HepG2 (cell line): ENCODE measurements around the gene PARP3. TPM values are rescaled to one million over a fixed set of nuclear protein-coding genes. Genes with fewer than 3 reads are reported as not detected.

ENCODE experiments used
- AGO2 ChIP-seq: fragments of 200-400 bp; formaldehyde crosslinking; optimal IDR thresholded peaks from 2 replicates; pipeline ENCODE3; 2017; ENCODE audit warnings: mild to moderate bottlenecking, low read depth, low read length, moderate library complexity
- ASH2L ChIP-seq: fragments of 300-600, 200-600 bp; sonication (generic); IDR thresholded peaks from 2 replicates; pipeline ENCODE4 v1.7.0; 2017; ENCODE audit warnings: low read depth, mild to moderate bottlenecking, moderate library complexity, mixed read lengths, low read length; ENCODE audit not compliant: insufficient read length
- ATF2 ChIP-seq: sonication (generic); formaldehyde crosslinking; IDR thresholded peaks from 2 replicates; pipeline ENCODE4 v1.4.0; 2020; ENCODE audit warnings: missing genetic modification reagents
- ATF6 ChIP-seq: sonication (generic); formaldehyde crosslinking; conservative IDR thresholded peaks from 2 replicates; pipeline ENCODE4 v1.4.0; 2020; ENCODE audit warnings: missing genetic modification reagents
- CC2D1A ChIP-seq: sonication (generic); formaldehyde crosslinking; IDR thresholded peaks from 2 replicates; pipeline ENCODE4 v1.8.1; 2023; ENCODE audit warnings: mild to moderate bottlenecking, missing genetic modification reagents
- GZF1 ChIP-seq: sonication (generic); formaldehyde crosslinking; IDR thresholded peaks from 2 replicates; pipeline ENCODE4 v1.5.1; 2020; ENCODE audit warnings: mild to moderate bottlenecking, missing genetic modification reagents
- HNF4G ChIP-seq, 2 experiments: sonication (generic) in 1 of 2; formaldehyde crosslinking in 1 of 2; IDR thresholded peaks; 2 replicates each; pipeline versions ENCODE4 v1.4.0 to v1.6.1; 2011 to 2020; ENCODE audit warnings: borderline replicate concordance in 2 of 2, low read depth in 2 of 2, mild to moderate bottlenecking in 2 of 2, low read length in 1 of 2, missing genetic modification reagents in 1 of 2, moderate library complexity in 1 of 2
- HOXD1 ChIP-seq: sonication (generic); formaldehyde crosslinking; IDR thresholded peaks from 2 replicates; pipeline ENCODE4 v1.5.0; 2020; ENCODE audit warnings: missing genetic modification reagents
- KAT7 ChIP-seq: IDR thresholded peaks from 2 replicates; pipeline ENCODE4 v1.6.1; 2018; ENCODE audit warnings: borderline replicate concordance, missing compliant biosample characterization
- MEF2D ChIP-seq: sonication (generic); formaldehyde crosslinking; IDR thresholded peaks from 2 replicates; pipeline ENCODE4 v1.5.1; 2020; ENCODE audit warnings: mild to moderate bottlenecking, missing genetic modification reagents
- SOX13 ChIP-seq, 3 experiments: fragments of 450-650 bp in 1 of 3; sonication (generic) in 1 of 3; formaldehyde crosslinking in 1 of 3; IDR thresholded peaks in 2 of 3; conservative IDR thresholded peaks in 1 of 3; 2 replicates each; pipeline versions ENCODE4 v1.5.0 to v1.6.1; 2016 to 2020; ENCODE audit warnings: antibody characterized with exemption in 1 of 3, mild to moderate bottlenecking in 1 of 3, missing compliant biosample characterization in 1 of 3, missing genetic modification reagents in 1 of 3, moderate library complexity in 1 of 3
- TRIM24 ChIP-seq: sonication (generic); formaldehyde crosslinking; IDR thresholded peaks from 2 replicates; pipeline ENCODE4 v1.8.0; 2022; ENCODE audit warnings: mild to moderate bottlenecking, missing genetic modification reagents
- YY1 ChIP-seq: IDR thresholded peaks from 2 replicates; pipeline ENCODE4 v1.6.1; 2011; ENCODE audit warnings: low read length, low read depth, moderate library complexity, mild to moderate bottlenecking; ENCODE audit not compliant: insufficient read depth, insufficient replicate concordance
- ZBTB46 ChIP-seq: sonication (generic); formaldehyde crosslinking; IDR thresholded peaks from 2 replicates; pipeline ENCODE4 v1.4.0; 2020; ENCODE audit warnings: mild to moderate bottlenecking, missing genetic modification reagents, borderline replicate concordance
- ZNF570 ChIP-seq: sonication (generic); formaldehyde crosslinking; IDR thresholded peaks from 2 replicates; pipeline ENCODE4 v1.4.0; 2020; ENCODE audit warnings: mild to moderate bottlenecking, missing genetic modification reagents, borderline replicate concordance
- ZNF607 ChIP-seq: sonication (generic); formaldehyde crosslinking; IDR thresholded peaks from 2 replicates; pipeline ENCODE4 v1.5.1; 2020; ENCODE audit warnings: missing genetic modification reagents, mild to moderate bottlenecking, borderline replicate concordance
- ZNF678 ChIP-seq: sonication (generic); formaldehyde crosslinking; IDR thresholded peaks from 2 replicates; pipeline ENCODE4 v1.4.0; 2020; ENCODE audit warnings: mild to moderate bottlenecking, missing genetic modification reagents
- ZNF740 ChIP-seq: sonication (generic); formaldehyde crosslinking; IDR thresholded peaks from 2 replicates; pipeline ENCODE4 v1.4.0; 2020; ENCODE audit warnings: missing genetic modification reagents
- ZNF790 ChIP-seq: sonication (generic); formaldehyde crosslinking; IDR thresholded peaks from 2 replicates; pipeline ENCODE4 v1.8.0; 2022; ENCODE audit warnings: missing genetic modification reagents, mild to moderate bottlenecking, borderline replicate concordance
- ZSCAN29 ChIP-seq: sonication (generic); formaldehyde crosslinking; conservative IDR thresholded peaks from 2 replicates; pipeline ENCODE4 v1.4.0; 2020; ENCODE audit warnings: mild to moderate bottlenecking, missing genetic modification reagents
- ZSCAN5A ChIP-seq: sonication (generic); formaldehyde crosslinking; IDR thresholded peaks from 2 replicates; pipeline ENCODE4 v1.8.0; 2022; ENCODE audit warnings: mild to moderate bottlenecking, missing genetic modification reagents, borderline replicate concordance
- polyA plus RNA-seq, 8 experiments: library from polyadenylated mRNA; depleted of rRNA in 3 of 8; stranded (reverse) in 7 of 8; unstranded in 1 of 8; fragments of >200 nt; fragmentation: Illumina TruSeq in 4 of 8; extraction: Trizol in 4 of 8; gene quantifications; 2 replicates each; pipeline versions ENCODE4 v1.2.1 to v1.2.3, GENCODE V29; 2011 to 2016; ENCODE audit warnings: low read depth in 4 of 8, missing spikeins in 1 of 8, mixed read lengths in 1 of 8; ENCODE audit not compliant: insufficient read depth in 1 of 8
- total RNA-seq, 5 experiments: library from RNA; depleted of rRNA; stranded (reverse); fragments of >200 nt; fragmentation: Illumina TruSeq; extraction: Trizol; gene quantifications; 2 replicates each; pipeline ENCODE4 v1.2.3, GENCODE V29; 2016; ENCODE audit warnings: low read depth in 1 of 5

The PARP3 gene
- total and polyA plus RNA-seq, 2 of the 13 experiments (the other 11 are each of a cell fraction or from before 2014, with no cell fraction given) = 11.2 to 21.5 TPM

GRCh38 chr3:51983578-51984268, 41.6 kb downstream of the PARP3 start (continued):
- TF ChIP-seq ZNF740 = no peak
- peak; percentile 18 for TF ChIP-seq ASH2L
- TF ChIP-seq CC2D1A (CRISPR knock-in tag) = no peak
- TF ChIP-seq ZNF790 = no peak
- peak; percentile 0; the same call in 1 of the 2 replicates for TF ChIP-seq ZNF607 (CRISPR knock-in tag)
- no peak for TF ChIP-seq ZSCAN29 (CRISPR knock-in tag)
- peak; percentile 30 for TF ChIP-seq YY1
- TF ChIP-seq AGO2 = peak; percentile 49
- no peak for TF ChIP-seq SOX13 (IDR thresholded peaks at IDR 0.05)
- TF ChIP-seq SOX13 (CRISPR knock-in tag; conservative IDR thresholded peaks at IDR 0.05 in 1 of 2, IDR thresholded peaks at IDR 0.05 in 1 of 2) = no peak
- no peak for TF ChIP-seq KAT7 (CRISPR knock-in tag)
- TF ChIP-seq ZSCAN5A (CRISPR knock-in tag) = no peak
- no peak for TF ChIP-seq TRIM24 (CRISPR knock-in tag)
- no peak for TF ChIP-seq ZNF570 (CRISPR knock-in tag)
- TF ChIP-seq ZNF678 = no peak
- no peak for TF ChIP-seq GZF1
- no peak for TF ChIP-seq MEF2D (CRISPR knock-in tag)
- TF ChIP-seq ZBTB46 (CRISPR knock-in tag) = no peak
- TF ChIP-seq ATF2 (CRISPR knock-in tag) = no peak
- TF ChIP-seq ATF6 = no peak
- TF ChIP-seq HNF4G (IDR thresholded peaks at IDR 0.05; ENCODE audit: borderline replicate concordance, low read depth, low read length) = no peak
- TF ChIP-seq HNF4G (CRISPR knock-in tag; IDR thresholded peaks at IDR 0.05; ENCODE audit: borderline replicate concordance, low read depth) = no peak
- TF ChIP-seq HOXD1 (CRISPR knock-in tag) = no peak; the same call in 1 of the 2 replicates
